ENCODE results near the gene CEACAM19.
A peak's percentile ranks its signal among the peaks of the same experiment; 100 is the strongest.

CEACAM19 gene

GRCh38 chr19:44723952-44724319 lies 52.7 kb downstream of the CEACAM19 start:
- no peak for TF ChIP-seq CREB5 (CRISPR knock-in tag; IDR thresholded peaks at IDR 0.05; ENCODE audit: low read depth)
- no peak for TF ChIP-seq BACH2 (CRISPR knock-in tag; IDR thresholded peaks at IDR 0.05; ENCODE audit: borderline replicate concordance)
- TF ChIP-seq RARB (CRISPR knock-in tag; IDR thresholded peaks at IDR 0.05): no peak
- TF ChIP-seq CSRNP3 (CRISPR knock-in tag; IDR thresholded peaks at IDR 0.05): no peak
- TF ChIP-seq ISL1 (CRISPR knock-in tag; IDR thresholded peaks at IDR 0.05): no peak
- TF ChIP-seq, protein P1, sequence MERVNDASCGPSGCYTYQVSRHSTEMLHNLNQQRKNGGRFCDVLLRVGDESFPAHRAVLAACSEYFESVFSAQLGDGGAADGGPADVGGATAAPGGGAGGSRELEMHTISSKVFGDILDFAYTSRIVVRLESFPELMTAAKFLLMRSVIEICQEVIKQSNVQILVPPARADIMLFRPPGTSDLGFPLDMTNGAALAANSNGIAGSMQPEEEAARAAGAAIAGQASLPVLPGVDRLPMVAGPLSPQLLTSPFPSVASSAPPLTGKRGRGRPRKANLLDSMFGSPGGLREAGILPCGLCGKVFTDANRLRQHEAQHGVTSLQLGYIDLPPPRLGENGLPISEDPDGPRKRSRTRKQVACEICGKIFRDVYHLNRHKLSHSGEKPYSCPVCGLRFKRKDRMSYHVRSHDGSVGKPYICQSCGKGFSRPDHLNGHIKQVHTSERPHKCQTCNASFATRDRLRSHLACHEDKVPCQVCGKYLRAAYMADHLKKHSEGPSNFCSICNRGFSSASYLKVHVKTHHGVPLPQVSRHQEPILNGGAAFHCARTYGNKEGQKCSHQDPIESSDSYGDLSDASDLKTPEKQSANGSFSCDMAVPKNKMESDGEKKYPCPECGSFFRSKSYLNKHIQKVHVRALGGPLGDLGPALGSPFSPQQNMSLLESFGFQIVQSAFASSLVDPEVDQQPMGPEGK (CRISPR knock-in tag; IDR thresholded peaks at IDR 0.05; ENCODE audit: borderline replicate concordance): no peak
- TF ChIP-seq SNAI2 (CRISPR knock-in tag; IDR thresholded peaks at IDR 0.05): no peak
- TF ChIP-seq OSR1 (CRISPR knock-in tag; IDR thresholded peaks at IDR 0.05): no peak
- no peak for TF ChIP-seq TSHZ2 (CRISPR knock-in tag; IDR thresholded peaks at IDR 0.05)
- no peak for TF ChIP-seq TCF4 (CRISPR knock-in tag; IDR thresholded peaks at IDR 0.05; ENCODE audit: borderline replicate concordance)
- TF ChIP-seq ZFP30 (CRISPR knock-in tag; IDR thresholded peaks at IDR 0.05): no peak
- no peak for TF ChIP-seq ARNTL (CRISPR knock-in tag; IDR thresholded peaks at IDR 0.05; ENCODE audit: borderline replicate concordance, low read depth)
- TF ChIP-seq POU6F1 (CRISPR knock-in tag; IDR thresholded peaks at IDR 0.05; ENCODE audit: borderline replicate concordance, low read depth): no peak
- no peak for TF ChIP-seq GLIS3 (CRISPR knock-in tag; IDR thresholded peaks at IDR 0.05)
- TF ChIP-seq ZFP3 (CRISPR knock-in tag; IDR thresholded peaks at IDR 0.05): no peak
- ATAC-seq: peak; percentile 95

- ATAC-seq: peak; percentile 18; the same call in 2 of the 3 replicates
- TF ChIP-seq ESRRG (CRISPR knock-in tag; IDR thresholded peaks at IDR 0.05) (no peak), GLIS3 (CRISPR knock-in tag; IDR thresholded peaks at IDR 0.05) (no peak), ZFP30 (CRISPR knock-in tag; IDR thresholded peaks at IDR 0.05) (no peak), OSR1 (CRISPR knock-in tag; IDR thresholded peaks at IDR 0.05) (no peak), ZFP3 (CRISPR knock-in tag; IDR thresholded peaks at IDR 0.05) (no peak), ZC3H10 (CRISPR knock-in tag; IDR thresholded peaks at IDR 0.05) (no peak), BACH2 (CRISPR knock-in tag; IDR thresholded peaks at IDR 0.05; ENCODE audit: borderline replicate concordance) (no peak), POU6F1 (CRISPR knock-in tag; IDR thresholded peaks at IDR 0.05; ENCODE audit: borderline replicate concordance, low read depth) (no peak), SNAI2 (CRISPR knock-in tag; IDR thresholded peaks at IDR 0.05) (no peak), PPARA (CRISPR knock-in tag; IDR thresholded peaks at IDR 0.05; ENCODE audit: borderline replicate concordance) (no peak), CSDC2 (CRISPR knock-in tag; IDR thresholded peaks at IDR 0.05) (no peak), ARNTL (CRISPR knock-in tag; IDR thresholded peaks at IDR 0.05; ENCODE audit: borderline replicate concordance, low read depth) (no peak), TSHZ2 (CRISPR knock-in tag; IDR thresholded peaks at IDR 0.05) (no peak), ZNF8 (CRISPR knock-in tag; IDR thresholded peaks at IDR 0.05) (no peak)
- TF ChIP-seq, protein P1 (CRISPR knock-in tag; IDR thresholded peaks at IDR 0.05; ENCODE audit: borderline replicate concordance): no peak
These were observed 54.0 kb downstream of the CEACAM19 start for GRCh38 chr19:44725251-44725650.
